GM12878 (cell line): Measurements from ENCODE around the gene TMC8. TPM values are rescaled to one million over a fixed set of nuclear protein-coding genes. Genes with fewer than 3 reads are reported as not detected.

Source experiments
- ATAC-seq: fragments of 200-7000 bp; cut with Tn5 transposase; 3 replicates; pipeline ENCODE4 v1.9.1; 2020; ENCODE audit warnings: mild to moderate bottlenecking, moderate library complexity
- BruUV-seq: library from RNA; stranded (reverse); fragments of 400-500 nt; replicated peaks from 2 replicates; lab custom pipeline; 2021; lab: Mats Ljungman, UMichigan
- CTCF ChIA-PET: fragments of 300-600 bp; sonication (Branson Sonifier 250); formaldehyde crosslinking; extraction: SDS; loops from one replicate; lab custom pipeline; 2021; ENCODE audit warnings: inconsistent platforms; lab: Yijun Ruan, JAX
- POLR2A ChIA-PET: fragments of 350-600 bp; formaldehyde crosslinking; extraction: SDS; loops from one replicate; lab custom pipeline; 2021; ENCODE audit warnings: inconsistent platforms; lab: Charles Lee
- RAD21 ChIA-PET: fragments of 300-600 bp; sonication (Branson Sonifier 250); formaldehyde crosslinking; loops from one replicate; lab custom pipeline; 2023; ENCODE audit warnings: antibody characterized with exemption; ENCODE audit not compliant: unreplicated experiment; lab: Charles Lee
- SMC1A ChIA-PET: fragments of 300-600 bp; sonication (Branson Sonifier 250); formaldehyde crosslinking; loops from one replicate; lab custom pipeline; 2023; ENCODE audit not compliant: unreplicated experiment, uncharacterized antibody; lab: Charles Lee
- DNase-seq: peaks from one replicate; pipeline ENCODE4 v3.0.0-alpha.2; 2011; ENCODE audit warnings: low read depth, low spot score
- FAIRE-seq: peaks from 3 replicates; lab custom pipeline; 2011; peaks lifted over from hg19 to GRCh38; lab: Jason Lieb, UNC
- H2AFZ ChIP-seq: 2 replicates; pipeline ENCODE4 v1.6.0; 2011; ENCODE audit warnings: low read depth, low read length, control low read depth; ENCODE audit not compliant: control insufficient read depth
- H3K27ac ChIP-seq: 2 replicates; pipeline ENCODE4 v1.5.1; 2011; ENCODE audit warnings: control low read depth; ENCODE audit not compliant: control insufficient read depth, insufficient read depth
- H3K27me3 ChIP-seq, 2 experiments: replicated peaks in 1 of 2; 2 replicates each; pipeline versions ENCODE4 v1.6.0 to v1.6.1; 2011; ENCODE audit warnings: low read length in 1 of 2; ENCODE audit not compliant: control insufficient read depth in 2 of 2, insufficient read depth in 2 of 2
- H3K36me3 ChIP-seq, 2 experiments: 2 replicates each; pipeline ENCODE4 v1.5.1; 2011; ENCODE audit warnings: low read length in 1 of 2; ENCODE audit not compliant: control insufficient read depth in 2 of 2, insufficient read depth in 2 of 2
- H3K4me1 ChIP-seq: 2 replicates; pipeline ENCODE4 v1.6.1; 2011; ENCODE audit warnings: mild to moderate bottlenecking, low read length, moderate library complexity, mixed read lengths; ENCODE audit not compliant: control insufficient read depth, insufficient read depth
- H3K4me2 ChIP-seq: 2 replicates; pipeline ENCODE4 v1.6.0; 2011; ENCODE audit warnings: control low read depth; ENCODE audit not compliant: control insufficient read depth, insufficient read depth
- H3K4me3 ChIP-seq: fragments of 200-600 bp; sonication (generic); 2 replicates; pipeline ENCODE4 v1.5.1; 2016
- H3K79me2 ChIP-seq: 2 replicates; pipeline ENCODE4 v1.6.0; 2011; ENCODE audit warnings: low read length; ENCODE audit not compliant: control insufficient read depth, insufficient read depth
- H3K9ac ChIP-seq: 2 replicates; pipeline ENCODE4 v1.8.0; 2011; ENCODE audit warnings: low read length, control low read depth, mixed read lengths; ENCODE audit not compliant: control insufficient read depth, insufficient read depth
- H3K9me3 ChIP-seq: replicated peaks from 3 replicates; pipeline ENCODE4 v1.5.1; 2011; ENCODE audit warnings: mild to moderate bottlenecking, low read length; ENCODE audit not compliant: control insufficient read depth, insufficient read depth
- H4K20me1 ChIP-seq: 2 replicates; pipeline ENCODE4 v1.6.0; 2011; ENCODE audit not compliant: control insufficient read depth, insufficient read depth
- ASH2L ChIP-seq: fragments of 300-600, 200-600 bp; sonication (generic); IDR thresholded peaks from 2 replicates; pipeline ENCODE4 v1.6.1; 2017; ENCODE audit warnings: low read depth, mild to moderate bottlenecking, borderline replicate concordance
- BCL11A ChIP-seq: IDR thresholded peaks from 2 replicates; pipeline ENCODE4 v1.6.1; 2011; ENCODE audit warnings: low read depth, low read length
- BHLHE40 ChIP-seq, 2 experiments: fragments of 450-650 bp in 1 of 2; IDR thresholded peaks; 2 replicates each; pipeline ENCODE4 v1.6.1; 2011 to 2017; ENCODE audit warnings: low read depth in 2 of 2, borderline replicate concordance in 1 of 2, improper control_type of control experiment in 1 of 2, low read length in 1 of 2, mild to moderate bottlenecking in 1 of 2
- BMI1 ChIP-seq: fragments of 450-650 bp; IDR thresholded peaks from 2 replicates; pipeline ENCODE4 v1.6.1; 2016; ENCODE audit warnings: mild to moderate bottlenecking, moderate library complexity, borderline replicate concordance
- BRCA1 ChIP-seq: IDR thresholded peaks from 2 replicates; pipeline ENCODE4 v1.6.1; 2011; ENCODE audit warnings: low read depth, low read length, improper control_type of control experiment
- CBX3 ChIP-seq: fragments of 200-600 bp; sonication (generic); IDR thresholded peaks from 2 replicates; pipeline ENCODE4 v1.6.1; 2016; ENCODE audit warnings: low read depth, borderline replicate concordance
- CBX5 ChIP-seq: sonication (generic); IDR thresholded peaks from 2 replicates; pipeline ENCODE4 v1.6.1; 2016; ENCODE audit warnings: low read depth, moderate library complexity, mild to moderate bottlenecking, inconsistent platforms
- CHD4 ChIP-seq: fragments of 200-600 bp; sonication (generic); IDR thresholded peaks from 2 replicates; pipeline ENCODE4 v1.6.1; 2016; ENCODE audit warnings: mild to moderate bottlenecking
- DPF2 ChIP-seq: fragments of 450-650 bp; IDR thresholded peaks from 2 replicates; pipeline ENCODE4 v1.6.1; 2017; ENCODE audit warnings: mild to moderate bottlenecking
- FOS ChIP-seq: IDR thresholded peaks from 3 replicates; pipeline ENCODE4 v1.6.1; 2011; ENCODE audit warnings: borderline replicate concordance; ENCODE audit not compliant: insufficient read length; ENCODE audit errors: extremely low read depth
- HDAC6 ChIP-seq: fragments of 200-600 bp; sonication (generic); IDR thresholded peaks from one replicate; pipeline ENCODE4 v1.8.0; 2017; ENCODE audit warnings: antibody characterized with exemption; ENCODE audit not compliant: unreplicated experiment
- MEF2B ChIP-seq: fragments of 450-650 bp; IDR thresholded peaks from 2 replicates; pipeline ENCODE4 v1.6.1; 2018; ENCODE audit warnings: mild to moderate bottlenecking, moderate library complexity; ENCODE audit not compliant: partially characterized antibody, poor library complexity, severe bottlenecking
- MYC ChIP-seq: IDR thresholded peaks from 2 replicates; pipeline ENCODE4 v1.6.1; 2011; ENCODE audit warnings: mild to moderate bottlenecking, low read length, moderate library complexity, inconsistent platforms; ENCODE audit not compliant: insufficient read depth, insufficient replicate concordance, insufficient read length, severe bottlenecking
- NFXL1 ChIP-seq: fragments of 450-650 bp; IDR thresholded peaks from 2 replicates; pipeline ENCODE4 v1.6.1; 2017; ENCODE audit warnings: antibody characterized with exemption, mild to moderate bottlenecking, borderline replicate concordance
- PAX5 ChIP-seq: IDR thresholded peaks from 2 replicates; pipeline ENCODE4 v1.6.1; 2011; ENCODE audit warnings: low read depth, low read length, borderline replicate concordance
- POLR2A ChIP-seq: IDR thresholded peaks from 2 replicates; pipeline ENCODE4 v1.6.1; 2011; ENCODE audit warnings: low read depth, mild to moderate bottlenecking, low read length
- POLR2AphosphoS5 ChIP-seq: IDR thresholded peaks from 2 replicates; pipeline ENCODE4 v1.6.1; 2011; ENCODE audit warnings: mild to moderate bottlenecking, low read length, inconsistent platforms
- SMC3 ChIP-seq: IDR thresholded peaks from 2 replicates; pipeline ENCODE4 v1.6.1; 2011; ENCODE audit warnings: low read length, improper control_type of control experiment, borderline replicate concordance
- SRF ChIP-seq, 2 experiments: IDR thresholded peaks; 2 replicates each; pipeline ENCODE4 v1.6.1; 2011; ENCODE audit warnings: low read depth in 2 of 2, low read length in 2 of 2, mild to moderate bottlenecking in 1 of 2, moderate library complexity in 1 of 2
- SUPT20H ChIP-seq: IDR thresholded peaks from 2 replicates; pipeline ENCODE4 v1.6.1; 2011; ENCODE audit warnings: low read depth, mild to moderate bottlenecking, low read length, moderate library complexity, borderline replicate concordance; ENCODE audit not compliant: control insufficient read depth
- TBL1XR1 ChIP-seq: IDR thresholded peaks from 2 replicates; pipeline ENCODE4 v1.6.1; 2012; ENCODE audit warnings: low read depth, low read length, improper control_type of control experiment
- TCF12 ChIP-seq: IDR thresholded peaks from 2 replicates; pipeline ENCODE4 v1.6.1; 2011; ENCODE audit warnings: low read depth, mild to moderate bottlenecking, low read length
- ZBTB11 ChIP-seq: fragments of 450-650 bp; formaldehyde crosslinking; IDR thresholded peaks from 2 replicates; pipeline ENCODE4 v1.5.0; 2022; ENCODE audit warnings: mild to moderate bottlenecking, missing genetic modification characterization
- WGBS: methylation state at CpG from one replicate; pipeline ENCODE4 v1.1.6; 2016; ENCODE audit warnings: low lambda C conversion rate; ENCODE audit not compliant: insufficient replicate concordance, insufficient coverage; ENCODE audit errors: missing lambda C conversion rate; 5-methylcytosine and 5-hydroxymethylcytosine counted together
- in situ Hi-C: fragments of 300-500 bp; cut with MboI; formaldehyde crosslinking; loops from 9 replicates; pipeline ENCODE4 v1.14.3; 2018; ENCODE audit warnings: mixed read lengths
- intact Hi-C: fragments of 100-400 bp; cut with micrococcal nuclease; formaldehyde crosslinking; loops from one replicate; pipeline ENCODE4 v1.14.2; 2022; ENCODE audit not compliant: unreplicated experiment
- polyA plus RNA-seq, 11 experiments: library from polyadenylated mRNA; depleted of rRNA in 4 of 11; unstranded in 6 of 11; stranded (reverse) in 5 of 11; fragments of >200 nt; fragmentation: Nextera tagmentation in 4 of 11; fragmentation: Illumina TruSeq in 1 of 11; extraction: Ambion mirVana in 4 of 11; extraction: Trizol in 1 of 11; gene quantifications; 1 replicate in 1 of 11; 2 replicates in 10 of 11; pipeline versions ENCODE4 v1.2.1 to v1.2.3, GENCODE V29; 2011 to 2016; ENCODE audit warnings: inconsistent platforms in 2 of 11, missing spikeins in 2 of 11, low read depth in 1 of 11
- total RNA-seq, 4 experiments: library from RNA; depleted of rRNA in 3 of 4; stranded (reverse); fragments of >200 nt in 3 of 4; fragmentation: Illumina TruSeq in 1 of 4; extraction: Trizol in 1 of 4; gene quantifications; 2 replicates each; pipeline versions ENCODE4 v1.2.1 to v1.2.3, GENCODE V29; 2013 to 2021

Gene TMC8
- total and polyA plus RNA-seq, 10 of the 15 experiments (the other 5 are each of a cell fraction or from before 2014, with no cell fraction given), result 2.7 to 128 (median 40.0) TPM

DNA sequence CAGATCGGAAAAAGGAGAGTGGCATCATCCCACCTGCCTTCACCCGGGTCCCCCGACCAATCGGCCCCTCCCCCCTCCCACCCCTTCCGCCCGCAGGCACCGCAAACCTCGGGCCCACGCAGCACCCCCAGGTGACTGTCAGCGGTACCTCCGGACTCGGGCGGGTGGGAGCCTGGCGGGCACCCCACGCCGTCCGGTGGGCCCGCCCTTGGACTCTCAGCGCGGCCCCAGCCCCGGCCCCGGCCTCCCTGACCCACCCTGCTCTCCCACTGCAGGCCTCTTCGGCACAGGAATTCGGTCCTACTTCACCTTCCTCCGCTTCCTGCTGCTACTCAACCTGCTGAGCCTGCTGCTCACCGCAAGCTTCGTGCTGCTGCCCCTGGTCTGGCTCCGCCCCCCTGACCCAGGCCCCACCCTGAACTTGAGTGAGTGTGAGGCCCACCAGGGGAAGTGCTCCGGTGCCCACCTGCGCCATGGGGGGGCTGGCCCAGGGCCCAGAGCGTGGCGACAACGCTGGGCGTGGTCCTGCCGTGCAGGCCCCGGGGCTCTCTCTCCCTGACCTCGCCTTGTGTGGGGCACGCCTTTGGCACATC, 1.6 kb downstream of the TMC8 start:
- intact Hi-C loops (no loop called here), in situ Hi-C loops (no loop called here)
- no peaks in the 10 kb centered on the region for H3K27me3 ChIP-seq
- ChIA-PET POLR2A (interaction anchor here (0.9 to 3.7 kb wide), 4 partner anchors 12 to 44 kb away, joined by 3 to 13 read pairs (median 5); partner anchors contain the start of gene SYNGR2), CTCF (interaction anchor here (1.3 to 9.5 kb wide), 3 partner anchors 5 to 42 kb away, joined by 4 to 132 read pairs (median 66); partner anchors contain the start of gene TMC6), RAD21 (interaction anchor here (0.6 to 2.7 kb wide), 6 partner anchors 12 to 704 kb away, joined by 3 to 6 read pairs (median 4); no protein-coding TSS in a partner anchor), SMC1A (no interaction called here)
- no peak overlapping the region for H2AFZ ChIP-seq
- WGBS, result 2% methylated on average over 23 of the region's 38 CpGs
- peak overlapping the region; percentile 96 for H3K4me2 ChIP-seq
- ATAC-seq (peak; percentile 27), DNase-seq (no peak), FAIRE-seq (peak; percentile 27)
- BruUV-seq, result no TSS peak
- peaks cover 56% of the 10 kb centered on the region for H3K4me1 ChIP-seq
- peak overlapping the region; percentile 93 for H3K27ac ChIP-seq
- H3K9me3 ChIP-seq, result no peaks in the 10 kb centered on the region
- peaks cover 82% of the 10 kb centered on the region for H3K79me2 ChIP-seq
- H3K36me3 ChIP-seq, result peaks cover 13 to 16% of the 10 kb centered on the region in 2 experiments; a peak in 3 of 4 replicates
- H3K4me3 ChIP-seq, result peak overlapping the region; percentile 94
- no peaks in the 10 kb centered on the region for H4K20me1 ChIP-seq
- H3K9ac ChIP-seq, result peak overlapping the region; percentile 86
- peak; percentile 35 for TF ChIP-seq MEF2B
- peak; percentile 31; the same call in 1 of the 2 replicates for TF ChIP-seq POLR2AphosphoS5
- TF ChIP-seq HDAC6, result no peak
- TF ChIP-seq FOS, result no peak
- no peak for TF ChIP-seq PAX5
- TF ChIP-seq CHD4, result no peak
- TF ChIP-seq TBL1XR1, result peak; percentile 66; the same call in 1 of the 2 replicates
- no peak for TF ChIP-seq BCL11A
- TF ChIP-seq SRF (IDR thresholded peaks at IDR 0.05; ENCODE audit: low read depth in 2 of 2, low read length in 2 of 2), result 0 out of 4 replicates have a peak, but pooled peaks of 1 of the 2 experiments have one; percentile 1
- 0 out of 2 replicates have a peak, but pooled peaks have one; percentile 65 for TF ChIP-seq DPF2
- TF ChIP-seq NFXL1, result no peak
- TF ChIP-seq BRCA1, result no peak
- no peak for TF ChIP-seq CBX5
- peak; percentile 55 to 65; a peak in 3 of 4 replicates for TF ChIP-seq BHLHE40 (IDR thresholded peaks at IDR 0.05; ENCODE audit: borderline replicate concordance in 1 of 2, low read depth in 2 of 2, low read length in 1 of 2)
- no peak for TF ChIP-seq MYC
- TF ChIP-seq BMI1, result no peak
- TF ChIP-seq POLR2A, result peak; percentile 73
- no peak for TF ChIP-seq TCF12
- TF ChIP-seq SUPT20H, result no peak
- no peak for TF ChIP-seq ZBTB11 (CRISPR knock-in tag)
- no peak; the same call in 1 of the 2 replicates for TF ChIP-seq SMC3
- no peak for TF ChIP-seq ASH2L
- TF ChIP-seq CBX3, result no peak
